Vagina (tissue), 2 donors: ENCODE results near the gene NKIRAS1. TPM values are rescaled to one million over a fixed set of nuclear protein-coding genes. Genes with fewer than 3 reads are reported as not detected.
"Not testable (repeated sequence)": the region's sequence is repeated elsewhere in the genome, so short reads cannot be mapped to it uniquely, and the experiment has no call there.

Source experiments
- DNase-seq, 2 donors: peaks; one replicate each; pipeline ENCODE4 v3.0.0-alpha.2; 2017; ENCODE audit errors: extremely low spot score in 2 of 2
- H3K27ac ChIP-seq: fragments of 200-600 bp; sonication (generic); one replicate; pipeline ENCODE4 v1.5.1; 2019
- H3K27me3 ChIP-seq: fragments of 200-600 bp; sonication (generic); one replicate; pipeline ENCODE4 v1.5.1; 2019
- H3K36me3 ChIP-seq, 2 donors: fragments of 200-600 bp; sonication (generic); one replicate each; pipeline ENCODE4 v1.5.1; 2017 to 2019
- H3K4me1 ChIP-seq: fragments of 200-600 bp; sonication (generic); one replicate; pipeline ENCODE4 v1.5.1; 2019
- H3K4me3 ChIP-seq, 2 donors: fragments of 200-600 bp; sonication (generic); 1 replicate in 1 of 2; 2 replicates in 1 of 2; pipeline ENCODE4 v1.5.1; 2016 to 2019
- H3K9me3 ChIP-seq: fragments of 200-600 bp; sonication (generic); one replicate; pipeline ENCODE4 v1.5.1; 2019
- POLR2A ChIP-seq, 2 donors: fragments of 450-650 bp; IDR thresholded peaks; one replicate each; pipeline ENCODE4 v1.6.1; 2017; ENCODE audit warnings: antibody characterized with exemption in 2 of 2, mild to moderate bottlenecking in 2 of 2, moderate library complexity in 2 of 2
- POLR2AphosphoS5 ChIP-seq, 2 donors: sonication (generic); formaldehyde crosslinking; IDR thresholded peaks; one replicate each; pipeline ENCODE4 v1.9.0; 2017; ENCODE audit warnings: antibody characterized with exemption in 2 of 2, mild to moderate bottlenecking in 2 of 2, low read depth in 1 of 2; ENCODE audit not compliant: insufficient read depth in 1 of 2
- intact Hi-C: fragments of 100-400 bp; cut with DNase I; formaldehyde crosslinking; loops from one replicate; pipeline ENCODE4 v1.15.1; 2023
- total RNA-seq: library from RNA; depleted of rRNA; stranded (reverse); fragments of >200 nt; gene quantifications from one replicate; pipeline ENCODE4 v1.2.3, GENCODE V29; 2016
- TF ChIP-seq, protein P1 (sequence below), 3 experiments: fragments of 450-650 bp in 2 of 3; fragments of 200-600 bp in 1 of 3; sonication (generic) in 1 of 3; IDR thresholded peaks; one replicate each; pipeline ENCODE4 v1.5.1; 2017 to 2019; ENCODE audit warnings: antibody characterized with exemption in 3 of 3, mild to moderate bottlenecking in 2 of 3, moderate library complexity in 2 of 3

Gene NKIRAS1
- total RNA-seq, 1 donor from 2014 or later: 9.1 TPM

DNA sequence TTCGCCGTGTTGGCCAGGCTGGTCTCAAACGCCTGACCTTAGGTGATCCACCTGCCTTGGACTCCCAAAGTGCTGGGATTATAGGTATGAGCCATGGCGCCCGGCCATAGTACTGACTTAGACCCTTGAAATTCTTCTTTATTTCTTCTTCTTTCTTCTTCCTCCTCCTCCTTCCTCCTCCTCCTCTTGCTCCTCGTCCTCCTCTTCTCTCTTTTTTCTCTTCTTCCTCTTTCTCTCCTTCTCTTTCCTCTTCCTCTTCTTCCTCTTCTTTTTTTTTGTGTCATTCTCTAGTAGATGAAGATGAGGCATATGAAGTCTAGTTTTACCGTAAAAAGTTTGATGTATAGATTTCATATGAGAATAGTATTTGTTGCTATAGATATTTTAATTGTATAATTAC lies 9.5 kb upstream of the NKIRAS1 start:
- Histone ChIP-seq H3K27me3 (no peaks in the 10 kb centered on the region), H3K9me3 (no peaks in the 10 kb centered on the region), H3K27ac (no peak overlapping the region), H3K4me1 (no peaks in the 10 kb centered on the region), H3K4me3 (no peak overlapping the region), H3K36me3 (peaks cover 0 to 5% of the 10 kb centered on the region in 2 donors)
- intact Hi-C loops: loop anchor here (2.0 kb wide), 1 partner anchor 17 kb away; no protein-coding TSS in a partner anchor
- DNase-seq: no peak
- TF ChIP-seq, protein P1, sequence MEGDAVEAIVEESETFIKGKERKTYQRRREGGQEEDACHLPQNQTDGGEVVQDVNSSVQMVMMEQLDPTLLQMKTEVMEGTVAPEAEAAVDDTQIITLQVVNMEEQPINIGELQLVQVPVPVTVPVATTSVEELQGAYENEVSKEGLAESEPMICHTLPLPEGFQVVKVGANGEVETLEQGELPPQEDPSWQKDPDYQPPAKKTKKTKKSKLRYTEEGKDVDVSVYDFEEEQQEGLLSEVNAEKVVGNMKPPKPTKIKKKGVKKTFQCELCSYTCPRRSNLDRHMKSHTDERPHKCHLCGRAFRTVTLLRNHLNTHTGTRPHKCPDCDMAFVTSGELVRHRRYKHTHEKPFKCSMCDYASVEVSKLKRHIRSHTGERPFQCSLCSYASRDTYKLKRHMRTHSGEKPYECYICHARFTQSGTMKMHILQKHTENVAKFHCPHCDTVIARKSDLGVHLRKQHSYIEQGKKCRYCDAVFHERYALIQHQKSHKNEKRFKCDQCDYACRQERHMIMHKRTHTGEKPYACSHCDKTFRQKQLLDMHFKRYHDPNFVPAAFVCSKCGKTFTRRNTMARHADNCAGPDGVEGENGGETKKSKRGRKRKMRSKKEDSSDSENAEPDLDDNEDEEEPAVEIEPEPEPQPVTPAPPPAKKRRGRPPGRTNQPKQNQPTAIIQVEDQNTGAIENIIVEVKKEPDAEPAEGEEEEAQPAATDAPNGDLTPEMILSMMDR (IDR thresholded peaks at IDR 0.05): no peak
- no peak for TF ChIP-seq POLR2AphosphoS5 (IDR thresholded peaks at IDR 0.05; ENCODE audit: insufficient read depth in 1 of 2, low read depth in 1 of 2)
- TF ChIP-seq POLR2A (IDR thresholded peaks at IDR 0.05): no peak

DNA sequence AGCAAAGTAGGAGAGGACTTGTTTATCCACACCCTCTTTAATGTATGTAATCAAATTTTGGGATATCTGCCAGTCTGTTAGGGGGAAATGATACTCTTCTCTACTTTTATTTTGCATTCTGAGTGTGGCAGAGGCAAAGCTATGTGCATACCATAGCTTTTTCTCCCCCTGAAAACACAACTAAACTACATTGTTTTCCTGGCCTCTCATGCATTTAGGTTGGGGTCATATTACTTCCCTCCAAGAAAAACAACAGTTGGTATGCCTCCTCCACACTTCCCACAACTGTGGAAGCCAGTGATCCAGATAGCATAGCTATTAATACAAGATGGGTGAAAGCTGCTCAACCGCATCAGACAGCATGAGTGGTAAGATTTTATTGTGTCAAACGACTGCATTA lies 7.0 kb upstream of the NKIRAS1 start:
- TF ChIP-seq, protein P1 (IDR thresholded peaks at IDR 0.05): no peak
- no peak for TF ChIP-seq POLR2A (IDR thresholded peaks at IDR 0.05)
- DNase-seq: no peak

GRCh38 chr3:23921052-23921511 lies 4.3 kb upstream of the NKIRAS1 start:
- DNase-seq: no peak
- H3K4me1 ChIP-seq: peaks cover 34% of the 10 kb centered on the region
- no peaks in the 10 kb centered on the region for H3K9me3 ChIP-seq
- peaks cover 0 to 27% of the 10 kb centered on the region in 2 donors for H3K36me3 ChIP-seq
- H3K4me3 ChIP-seq: no peak overlapping the region
- no peak overlapping the region for H3K27ac ChIP-seq
- intact Hi-C loops: no loop called here
- TF ChIP-seq POLR2A (IDR thresholded peaks at IDR 0.05) (no peak), POLR2AphosphoS5 (IDR thresholded peaks at IDR 0.05; ENCODE audit: insufficient read depth in 1 of 2, low read depth in 1 of 2) (no peak)
- TF ChIP-seq, protein P1 (IDR thresholded peaks at IDR 0.05): no peak
- no peaks in the 10 kb centered on the region for H3K27me3 ChIP-seq

More for the DNA sequence above, 7.0 kb upstream of the NKIRAS1 start:
- Histone ChIP-seq H3K27me3 (no peaks in the 10 kb centered on the region), H3K9me3 (no peaks in the 10 kb centered on the region), H3K27ac (no peak overlapping the region), H3K36me3 (peaks cover 0 to 21% of the 10 kb centered on the region in 2 donors), H3K4me1 (peaks cover 19% of the 10 kb centered on the region), H3K4me3 (no peak overlapping the region)
- intact Hi-C loops: no loop called here

GRCh38 chr3:23920151-23920655 lies 3.4 kb upstream of the NKIRAS1 start:
- TF ChIP-seq POLR2AphosphoS5 (IDR thresholded peaks at IDR 0.05; ENCODE audit: insufficient read depth in 1 of 2, low read depth in 1 of 2): no peak

GRCh38 chr3:23919628-23920027 lies 2.8 kb upstream of the NKIRAS1 start:
- intact Hi-C loops: no loop called here
- Histone ChIP-seq H3K4me3 (no peak overlapping the region), H3K27ac (no peak overlapping the region), H3K36me3 (peaks cover 0 to 27% of the 10 kb centered on the region in 2 donors), H3K9me3 (no peaks in the 10 kb centered on the region), H3K27me3 (no peaks in the 10 kb centered on the region), H3K4me1 (peaks cover 48% of the 10 kb centered on the region)
- DNase-seq: no peak
- no peak for TF ChIP-seq POLR2AphosphoS5 (IDR thresholded peaks at IDR 0.05; ENCODE audit: insufficient read depth in 1 of 2, low read depth in 1 of 2)
- TF ChIP-seq, protein P1 (IDR thresholded peaks at IDR 0.05): no peak
- TF ChIP-seq POLR2A (IDR thresholded peaks at IDR 0.05): no peak

More at GRCh38 chr3:23920151-23920655, 3.4 kb upstream of the NKIRAS1 start:
- intact Hi-C loops: no loop called here
- Histone ChIP-seq H3K4me1 (peaks cover 43% of the 10 kb centered on the region), H3K27me3 (no peaks in the 10 kb centered on the region), H3K9me3 (no peaks in the 10 kb centered on the region), H3K36me3 (peaks cover 0 to 27% of the 10 kb centered on the region in 2 donors), H3K27ac (no peak overlapping the region), H3K4me3 (no peak overlapping the region)
- no peak for DNase-seq

GRCh38 chr3:23918331-23918730 lies 1.5 kb upstream of the NKIRAS1 start:
- H3K27me3 ChIP-seq, intact Hi-C loops, H3K9me3 ChIP-seq, DNase-seq: not testable (repeated sequence)
- Histone ChIP-seq H3K36me3 (peaks cover 0 to 27% of the 10 kb centered on the region in 2 donors), H3K4me1 (peaks cover 48% of the 10 kb centered on the region), H3K27ac (peak overlapping the region; percentile 81), H3K4me3 (peak overlapping the region; percentile 87 to 96)

- Histone ChIP-seq H3K4me3 (peak overlapping the region; percentile 87 to 96), H3K36me3 (peaks cover 0 to 27% of the 10 kb centered on the region in 2 donors), H3K27ac (peak overlapping the region; percentile 81), H3K4me1 (peaks cover 48% of the 10 kb centered on the region)
- DNase-seq, H3K9me3 ChIP-seq, H3K27me3 ChIP-seq, intact Hi-C loops: not testable (repeated sequence)
Observed at GRCh38 chr3:23917679-23918303, 1.0 kb upstream of the NKIRAS1 start.
